HG02884 (cell line): Measurements from ENCODE around the gene LBP.
"Not testable (repeated sequence)": the region's sequence is repeated elsewhere in the genome, so short reads cannot be mapped to it uniquely, and the experiment has no call there.

Experiments
- ATAC-seq: cut with Tn5 transposase; IDR thresholded peaks from one replicate; pipeline ENCODE4 v1.9.1; 2021; ENCODE audit warnings: mild to moderate bottlenecking, moderate library complexity; ENCODE audit not compliant: unreplicated experiment

LBP gene, protein sequence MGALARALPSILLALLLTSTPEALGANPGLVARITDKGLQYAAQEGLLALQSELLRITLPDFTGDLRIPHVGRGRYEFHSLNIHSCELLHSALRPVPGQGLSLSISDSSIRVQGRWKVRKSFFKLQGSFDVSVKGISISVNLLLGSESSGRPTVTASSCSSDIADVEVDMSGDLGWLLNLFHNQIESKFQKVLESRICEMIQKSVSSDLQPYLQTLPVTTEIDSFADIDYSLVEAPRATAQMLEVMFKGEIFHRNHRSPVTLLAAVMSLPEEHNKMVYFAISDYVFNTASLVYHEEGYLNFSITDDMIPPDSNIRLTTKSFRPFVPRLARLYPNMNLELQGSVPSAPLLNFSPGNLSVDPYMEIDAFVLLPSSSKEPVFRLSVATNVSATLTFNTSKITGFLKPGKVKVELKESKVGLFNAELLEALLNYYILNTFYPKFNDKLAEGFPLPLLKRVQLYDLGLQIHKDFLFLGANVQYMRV

DNA sequence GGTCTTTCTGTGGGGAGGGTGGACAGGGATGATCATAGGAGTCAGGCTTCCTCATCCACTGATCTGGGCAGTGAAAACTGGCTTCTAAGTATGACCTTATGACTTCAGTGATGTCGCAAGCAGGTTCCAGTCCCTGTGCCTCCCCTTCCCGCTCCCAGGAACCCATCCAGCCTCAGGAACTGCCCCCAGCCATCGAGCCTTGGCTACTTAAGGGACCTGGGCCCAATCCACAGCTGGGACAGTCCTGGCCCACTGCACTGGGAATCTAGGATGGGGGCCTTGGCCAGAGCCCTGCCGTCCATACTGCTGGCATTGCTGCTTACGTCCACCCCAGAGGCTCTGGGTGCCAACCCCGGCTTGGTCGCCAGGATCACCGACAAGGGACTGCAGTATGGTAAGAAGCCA, at the start of gene LBP:
LBP (plus strand) TSS at position 236 of the 405 bp plus-strand sequence; CDS start at position 271, 35 bp downstream.
- no peak for ATAC-seq

DNA sequence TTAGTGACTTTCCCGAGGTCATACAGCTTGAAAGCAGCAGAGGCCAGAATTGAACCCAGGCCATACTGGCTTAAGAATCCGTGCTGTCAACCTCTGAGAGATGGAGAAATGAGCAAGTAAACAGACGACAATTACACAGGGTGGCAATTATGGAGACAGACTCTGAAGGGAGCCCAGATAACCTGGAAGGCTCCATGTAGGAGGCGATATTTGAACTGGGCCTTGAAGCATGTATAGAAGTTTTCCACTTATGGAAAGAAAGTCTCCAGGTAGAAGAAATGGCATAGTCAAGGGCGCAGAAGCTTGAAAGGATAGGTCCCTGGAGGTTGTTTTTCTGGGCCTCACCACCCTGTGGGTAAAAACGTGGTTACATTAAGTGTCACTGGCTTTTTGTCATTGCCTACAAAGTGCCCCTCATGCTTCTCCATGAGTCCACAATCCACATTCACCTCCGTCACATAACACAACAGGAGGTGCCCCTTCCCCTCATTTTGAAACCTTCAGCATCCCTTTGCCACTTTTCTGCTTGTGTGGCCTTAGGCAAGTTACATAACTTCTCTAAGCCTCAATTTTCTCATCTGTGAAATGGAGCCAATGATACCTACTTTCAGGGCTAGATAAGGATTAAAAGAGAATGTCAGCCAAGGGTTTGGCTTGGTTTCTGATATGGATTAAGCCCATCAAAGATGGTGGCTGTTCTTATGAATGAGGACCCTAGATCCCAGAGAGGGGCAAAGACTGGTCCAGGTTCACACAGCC, 48.2 kb upstream of the LBP start:
- ATAC-seq = no peak

GRCh38 chr20:38298768-38299288, 47.5 kb upstream of the LBP start:
- ATAC-seq = no peak

DNA sequence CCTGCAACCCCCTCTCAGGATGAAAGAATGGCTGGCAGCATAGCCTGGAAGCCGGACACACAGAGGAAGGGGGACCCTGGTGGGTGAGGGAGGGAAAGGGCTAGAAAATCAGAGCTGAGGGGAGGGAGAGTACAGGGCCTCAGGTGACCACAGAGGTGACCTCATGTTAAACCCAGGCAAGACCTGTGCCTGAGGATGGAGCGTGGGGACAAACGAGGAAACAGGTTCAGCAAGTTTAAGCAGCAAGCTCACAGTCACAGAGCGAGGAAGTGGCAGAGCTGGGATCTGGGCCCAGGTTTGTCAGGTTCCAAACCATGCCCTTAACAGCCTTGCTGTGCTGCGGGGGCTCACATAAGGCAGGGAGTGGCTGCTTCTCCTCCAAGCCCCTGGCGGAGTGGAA, 46.3 kb upstream of the LBP start:
- ATAC-seq = no peak

- ATAC-seq = no peak
These were observed 45.8 kb upstream of the LBP start for GRCh38 chr20:38300438-38300837.

GRCh38 chr20:38301309-38301708, 45.0 kb upstream of the LBP start:
- no peak for ATAC-seq

DNA sequence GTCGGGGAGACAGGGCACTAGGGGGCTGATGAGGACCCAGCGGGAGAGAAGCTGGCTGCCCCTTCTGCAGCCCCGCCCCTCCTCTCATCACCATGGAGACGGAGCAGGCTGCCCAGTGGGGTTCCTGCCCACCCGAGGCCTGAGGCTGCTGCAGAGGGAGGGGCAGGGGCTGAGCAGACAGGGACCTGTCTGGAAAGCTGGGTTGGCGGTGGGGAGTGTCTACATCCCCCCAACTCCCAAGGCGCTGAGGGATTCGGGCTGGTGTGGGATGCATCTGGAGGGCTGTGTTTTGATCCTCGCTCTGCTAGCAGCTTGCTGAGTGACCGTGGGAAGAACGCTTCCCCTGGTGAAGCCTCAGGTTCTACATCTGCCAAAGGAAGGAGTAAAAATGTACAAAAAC, 43.5 kb upstream of the LBP start:
- ATAC-seq = no peak

- no peak for ATAC-seq
These were observed 42.3 kb upstream of the LBP start, which contains the start of gene BPI for GRCh38 chr20:38303908-38304379. TSS of gene BPI (plus strand) at chr20:38304156. CDS start at chr20:38304224, 68 bp downstream.

GRCh38 chr20:38304845-38305447, 41.3 kb upstream of the LBP start:
- ATAC-seq = no peak

GRCh38 chr20:38305541-38305940, 40.7 kb upstream of the LBP start:
- ATAC-seq = no peak

DNA sequence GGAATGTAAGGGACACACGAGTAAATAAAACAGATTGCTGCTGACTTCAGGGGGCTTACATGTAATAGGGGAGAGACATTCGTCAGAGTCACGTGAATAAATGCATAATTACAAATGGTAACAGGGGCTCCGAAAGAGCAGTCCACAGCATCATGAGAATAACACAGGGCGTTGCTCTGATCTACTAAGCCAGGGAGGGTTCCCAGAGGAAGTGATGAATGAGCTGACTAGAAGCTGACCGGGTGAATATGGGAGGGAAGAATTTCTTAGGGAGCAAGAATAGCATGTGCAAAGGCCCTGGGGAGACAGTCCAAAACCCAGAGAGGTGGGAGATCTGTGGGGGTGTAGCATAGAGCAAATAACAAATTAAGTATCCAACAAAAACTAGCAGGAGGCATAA, 39.9 kb upstream of the LBP start:
- no peak for ATAC-seq

GRCh38 chr20:38307371-38308046, 38.8 kb upstream of the LBP start:
- no peak for ATAC-seq

- no peak for ATAC-seq
These were observed 38.2 kb upstream of the LBP start for GRCh38 chr20:38308047-38308438.

- no peak for ATAC-seq
These were observed 37.8 kb upstream of the LBP start for GRCh38 chr20:38308447-38308846.

GRCh38 chr20:38311091-38311490, 35.2 kb upstream of the LBP start:
- no peak for ATAC-seq

- ATAC-seq = no peak
These were observed 34.8 kb upstream of the LBP start for GRCh38 chr20:38311491-38311890.

- ATAC-seq = no peak
These were observed 32.6 kb upstream of the LBP start for GRCh38 chr20:38313676-38314075.

DNA sequence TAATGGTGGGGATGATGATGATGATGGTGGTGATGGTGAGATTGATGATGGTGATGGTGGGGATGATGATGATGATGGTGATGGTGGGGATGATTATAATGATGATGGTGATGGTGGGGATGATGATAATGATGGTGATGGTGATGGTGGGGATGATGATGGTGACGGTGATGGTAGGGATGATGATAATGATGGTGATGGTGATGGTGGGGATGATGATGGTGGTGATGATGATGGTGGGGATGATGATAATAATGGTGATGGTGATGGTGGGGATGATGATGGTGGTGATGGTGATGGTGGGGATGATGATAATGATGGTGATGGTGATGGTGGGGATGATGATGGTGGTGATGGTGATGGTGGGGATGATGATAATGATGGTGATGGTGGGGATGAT, 31.9 kb upstream of the LBP start:
- not testable (repeated sequence) for ATAC-seq

- no peak for ATAC-seq
These were observed 30.9 kb upstream of the LBP start for GRCh38 chr20:38315290-38315966.

- ATAC-seq = no peak
These were observed 29.9 kb upstream of the LBP start for GRCh38 chr20:38316341-38316740.
